Left colon (tissue), 2 donors: ENCODE measurements around the gene TMEM38B. TPM values are rescaled to one million over a fixed set of nuclear protein-coding genes. Genes with fewer than 3 reads are reported as not detected.
"Not testable (repeated sequence)": the region's sequence is repeated elsewhere in the genome, so short reads cannot be mapped to it uniquely, and the experiment has no call there.

Experiments
- ATAC-seq: fragments of 200-7000 bp; cut with Tn5 transposase; one replicate; pipeline ENCODE4 v1.9.1; 2020; ENCODE audit warnings: mild to moderate bottlenecking, moderate library complexity
- DNase-seq, 2 donors: peaks; one replicate each; pipeline ENCODE4 v3.0.0-alpha.2; 2020
- intact Hi-C, 2 donors: fragments of 100-400 bp; cut with DNase I in 1 of 2; cut with micrococcal nuclease in 1 of 2; formaldehyde crosslinking; loops; one replicate each; pipeline versions ENCODE4 v1.11.2 to v1.14.0; 2022; cut with DNase I, micrococcal nuclease
- total RNA-seq, 2 donors: library from RNA; stranded (reverse); fragmentation: NEBNext Ultra II Directional; extraction: Animal tissue kit (Norgen Biotek cat#: 25700); gene quantifications; one replicate each; pipeline ENCODE4 v1.2.1, GENCODE V29; 2021
- donor health status: DM: no; HTN: no; CAD: no.
- donor health status: DM: yes; HTN: yes; CAD: no.

Gene TMEM38B
- total RNA-seq, 2 donors from 2014 or later: 21.7 to 25.7 TPM

GRCh38 chr9:105712297-105712696 lies 18.0 kb downstream of the TMEM38B start:
- ATAC-seq: no peak
- DNase-seq: no peak
- intact Hi-C loops: no loop called here

GRCh38 chr9:105712773-105713172 lies 18.4 kb downstream of the TMEM38B start:
- ATAC-seq: no peak
- DNase-seq: no peak
- intact Hi-C loops: no loop called here

GRCh38 chr9:105713260-105714019 lies 19.1 kb downstream of the TMEM38B start:
- ATAC-seq: no peak
- intact Hi-C loops: no loop called here
- no peak for DNase-seq

- DNase-seq (no peak), ATAC-seq (no peak)
- intact Hi-C loops: no loop called here
Observed at GRCh38 chr9:105714020-105714331, 19.6 kb downstream of the TMEM38B start.

- DNase-seq: no peak
- intact Hi-C loops: loop anchor here in 1 of 2 donors (5.0 kb wide), 1 partner anchor 109 kb away; no protein-coding TSS in a partner anchor
- ATAC-seq: no peak
Observed at GRCh38 chr9:105716146-105716545, 21.8 kb downstream of the TMEM38B start.

GRCh38 chr9:105722099-105722498 lies 27.8 kb downstream of the TMEM38B start:
- intact Hi-C loops: no loop called here
- DNase-seq (no peak), ATAC-seq (no peak)

- ATAC-seq: no peak
Observed at GRCh38 chr9:105725370-105725769, 31.0 kb downstream of the TMEM38B start.

GRCh38 chr9:105728230-105728629 lies 33.9 kb downstream of the TMEM38B start:
- DNase-seq, ATAC-seq, intact Hi-C loops: not testable (repeated sequence)

More at GRCh38 chr9:105725370-105725769, 31.0 kb downstream of the TMEM38B start:
- DNase-seq: no peak
- intact Hi-C loops: no loop called here

GRCh38 chr9:105731420-105731819 lies 37.1 kb downstream of the TMEM38B start:
- DNase-seq, intact Hi-C loops, ATAC-seq: not testable (repeated sequence)

GRCh38 chr9:105735366-105735765 lies 41.0 kb downstream of the TMEM38B start:
- no peak for ATAC-seq
- intact Hi-C loops: no loop called here
- DNase-seq: no peak

GRCh38 chr9:105737205-105737604 lies 42.9 kb downstream of the TMEM38B start:
- intact Hi-C loops: no loop called here
- DNase-seq (no peak), ATAC-seq (peak; percentile 13)

- ATAC-seq: no peak
- intact Hi-C loops: no loop called here
Observed at GRCh38 chr9:105742088-105742487, 47.7 kb downstream of the TMEM38B start.

GRCh38 chr9:105747325-105747724 lies 53.0 kb downstream of the TMEM38B start:
- intact Hi-C loops, ATAC-seq, DNase-seq: not testable (repeated sequence)

More at GRCh38 chr9:105742088-105742487, 47.7 kb downstream of the TMEM38B start:
- no peak for DNase-seq

GRCh38 chr9:105751761-105752160 lies 57.4 kb downstream of the TMEM38B start:
- intact Hi-C loops: no loop called here
- no peak for ATAC-seq
- no peak for DNase-seq

GRCh38 chr9:105757496-105758251 lies 63.3 kb downstream of the TMEM38B start:
- intact Hi-C loops: no loop called here
- no peak for ATAC-seq

GRCh38 chr9:105760053-105760452 lies 65.7 kb downstream of the TMEM38B start:
- intact Hi-C loops: no loop called here
- no peak for DNase-seq
- no peak for ATAC-seq

More at GRCh38 chr9:105757496-105758251, 63.3 kb downstream of the TMEM38B start:
- DNase-seq: no peak

- ATAC-seq, intact Hi-C loops, DNase-seq: not testable (repeated sequence)
Observed at GRCh38 chr9:105782561-105783494, 88.5 kb downstream of the TMEM38B start.

GRCh38 chr9:105783495-105783872 lies 89.1 kb downstream of the TMEM38B start:
- DNase-seq, ATAC-seq, intact Hi-C loops: not testable (repeated sequence)

GRCh38 chr9:105786796-105787195 lies 92.5 kb downstream of the TMEM38B start:
- intact Hi-C loops, DNase-seq, ATAC-seq: not testable (repeated sequence)
